HG02763 (cell line): Measurements from ENCODE around the gene COPZ2.
"Not testable (repeated sequence)": the region's sequence is repeated elsewhere in the genome, so short reads cannot be mapped to it uniquely, and the experiment has no call there.

Experiments used
- ATAC-seq: cut with Tn5 transposase; IDR thresholded peaks from one replicate; pipeline ENCODE4 v1.9.1; 2021; ENCODE audit warnings: mild to moderate bottlenecking, moderate library complexity; ENCODE audit not compliant: unreplicated experiment

The COPZ2 gene, protein sequence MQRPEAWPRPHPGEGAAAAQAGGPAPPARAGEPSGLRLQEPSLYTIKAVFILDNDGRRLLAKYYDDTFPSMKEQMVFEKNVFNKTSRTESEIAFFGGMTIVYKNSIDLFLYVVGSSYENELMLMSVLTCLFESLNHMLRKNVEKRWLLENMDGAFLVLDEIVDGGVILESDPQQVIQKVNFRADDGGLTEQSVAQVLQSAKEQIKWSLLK

DNA sequence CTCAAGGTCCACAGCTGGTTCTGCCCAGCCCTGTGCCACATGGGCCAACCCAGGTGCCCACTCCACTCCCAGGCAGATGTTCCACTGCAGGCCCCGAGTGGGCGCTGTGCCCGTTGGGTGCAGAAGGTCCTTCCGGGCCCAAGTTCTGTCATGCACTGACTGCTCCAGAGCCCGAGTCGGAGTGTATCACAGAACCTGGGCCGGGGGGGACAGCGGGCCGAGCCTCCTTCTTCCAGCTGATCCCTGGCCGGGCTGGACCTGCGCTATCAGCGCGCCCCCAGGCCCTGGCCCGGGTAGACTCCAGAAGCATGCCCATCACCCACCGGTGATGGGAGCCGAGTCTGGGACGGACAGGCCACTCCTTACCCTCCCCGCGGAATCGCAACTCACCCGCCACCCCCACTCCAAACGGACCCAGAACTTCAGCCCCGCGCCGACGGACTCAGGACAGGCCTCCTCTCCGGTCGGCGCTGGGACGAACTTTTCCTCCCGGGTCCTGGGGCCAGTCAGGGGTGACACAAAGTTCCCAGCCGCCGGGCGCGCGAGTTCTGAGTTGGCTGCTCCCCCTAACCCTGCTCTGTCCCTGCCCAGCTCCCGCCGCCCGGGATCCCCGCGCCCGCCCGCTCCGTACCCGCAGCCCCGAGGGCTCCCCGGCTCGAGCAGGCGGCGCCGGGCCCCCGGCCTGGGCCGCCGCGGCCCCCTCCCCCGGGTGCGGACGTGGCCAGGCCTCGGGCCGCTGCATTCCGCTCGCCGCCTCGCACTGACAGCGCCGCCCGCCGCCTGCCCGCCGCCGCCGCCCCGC lies at the start of gene COPZ2:
COPZ2 (minus strand) TSS at position 762 of the 802 bp plus-strand sequence; CDS start at position 742, 20 bp downstream.
- peak; percentile 54 for ATAC-seq

DNA sequence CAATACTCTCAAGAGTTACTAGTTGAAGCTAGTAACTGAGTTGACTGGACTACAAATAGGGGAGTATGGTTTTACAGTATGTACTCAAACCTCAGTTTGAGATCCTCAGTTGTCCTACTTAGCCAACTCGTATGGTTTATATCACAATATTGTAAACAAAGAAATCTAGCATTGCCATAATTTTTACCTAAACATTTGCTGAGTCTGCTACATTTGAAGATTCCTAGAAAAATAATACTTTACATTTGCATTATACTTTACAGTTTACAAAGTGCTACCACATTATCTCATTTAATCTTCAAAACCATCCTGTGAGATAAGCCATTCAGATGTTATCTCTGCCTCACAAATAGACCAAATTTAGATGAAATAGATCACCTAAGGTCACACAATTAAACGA lies 47.3 kb upstream of the COPZ2 start:
- ATAC-seq: no peak

DNA sequence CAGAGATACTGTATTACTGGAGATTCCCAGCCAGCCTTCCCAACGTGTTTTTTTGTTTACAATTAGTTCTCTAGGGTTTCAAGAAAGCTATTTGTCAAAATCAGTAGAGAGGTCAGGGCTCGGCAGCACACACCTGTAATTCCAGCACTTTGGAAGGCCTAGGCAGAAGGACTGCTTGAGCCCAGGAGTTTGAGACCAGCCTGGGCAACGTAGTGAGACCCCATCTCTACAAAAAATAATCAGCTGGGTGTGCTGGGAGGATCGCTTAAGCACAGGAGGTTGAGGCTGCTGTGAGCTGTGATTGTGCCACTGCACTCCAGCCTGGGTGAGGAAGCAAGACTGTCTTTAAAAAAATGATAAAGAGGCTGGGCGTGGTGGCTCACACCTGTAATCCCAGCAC lies 44.3 kb upstream of the COPZ2 start:
- ATAC-seq: no peak

DNA sequence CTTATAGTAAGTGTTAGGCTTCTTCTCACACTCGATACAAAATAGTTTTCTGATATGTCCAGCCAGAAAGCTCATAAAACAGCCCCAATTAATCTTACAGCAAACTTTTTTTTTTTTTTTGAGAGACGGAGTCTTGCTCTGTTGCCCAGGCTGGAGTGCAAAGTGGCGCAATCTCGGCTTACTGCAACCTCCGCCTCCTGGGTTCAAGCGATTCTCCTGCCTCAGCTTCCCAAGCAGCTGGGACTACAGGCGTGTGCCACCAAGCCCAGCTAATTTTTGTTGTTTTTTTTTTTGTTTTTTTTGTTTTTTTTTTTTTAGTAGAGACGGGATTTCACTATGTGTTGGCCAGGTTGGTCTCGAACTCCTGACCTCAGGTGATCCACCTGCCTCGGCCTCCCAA lies 39.6 kb upstream of the COPZ2 start:
- ATAC-seq: not testable (repeated sequence)

DNA sequence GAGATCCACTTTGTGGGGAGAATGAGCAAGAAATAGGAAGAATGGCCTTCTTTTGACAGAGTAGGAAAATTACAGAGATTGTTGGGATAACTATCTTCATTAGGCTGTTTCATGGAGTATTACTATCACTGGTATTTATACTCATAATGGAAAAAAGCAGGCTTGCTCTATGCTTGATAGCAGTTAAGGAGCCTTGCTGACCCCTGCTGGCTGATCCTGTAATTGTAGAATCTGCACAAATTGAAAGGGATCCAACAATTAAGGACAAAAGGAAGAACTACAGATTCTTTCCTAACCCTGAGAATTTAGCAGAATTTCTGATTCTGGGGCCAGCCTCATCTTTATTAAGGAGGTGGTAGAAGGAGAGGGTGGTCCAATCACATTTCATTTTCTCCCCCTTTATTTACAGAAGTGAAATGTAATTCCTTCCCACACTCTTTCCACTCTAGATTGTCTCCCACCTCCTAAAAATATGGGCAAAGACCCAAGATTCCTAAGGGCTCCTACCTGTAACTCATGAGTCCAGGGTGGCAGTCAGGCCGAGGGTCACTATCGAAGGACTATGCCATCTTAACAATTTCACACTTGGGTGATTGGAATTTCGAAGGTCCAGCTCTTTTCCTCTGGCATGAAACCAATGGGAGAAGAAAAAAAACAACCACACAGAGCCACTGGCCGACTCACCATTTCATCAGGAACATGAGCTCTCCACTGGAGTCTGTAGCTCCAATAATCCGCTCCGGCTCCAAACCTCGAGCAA lies 36.9 kb upstream of the COPZ2 start:
- no peak for ATAC-seq

DNA sequence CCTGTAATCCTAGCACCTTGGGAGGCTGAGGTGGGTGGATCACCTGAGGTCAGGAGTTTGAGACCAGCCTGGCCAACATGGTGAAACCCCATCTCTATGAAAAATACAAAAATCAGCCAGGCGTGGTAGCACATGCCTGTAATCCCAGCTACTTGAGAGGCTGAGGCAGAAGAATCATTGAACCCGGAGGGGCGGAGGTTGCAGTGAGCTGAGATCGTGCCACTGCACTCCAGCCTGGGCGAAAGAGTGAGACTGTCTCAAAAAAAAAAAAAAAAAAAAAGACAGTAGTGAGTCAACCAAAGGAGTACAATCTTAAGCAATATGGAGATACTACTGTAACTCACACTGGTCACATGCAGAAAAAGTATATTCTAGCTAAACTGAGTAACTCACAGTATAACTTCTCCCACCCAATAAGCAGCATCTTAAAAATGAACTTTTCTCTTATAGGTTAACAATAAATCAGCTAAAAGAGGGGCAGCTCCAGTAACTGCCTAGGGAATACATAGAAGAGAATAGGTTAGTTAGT lies 36.0 kb upstream of the COPZ2 start:
- ATAC-seq: not testable (repeated sequence)

DNA sequence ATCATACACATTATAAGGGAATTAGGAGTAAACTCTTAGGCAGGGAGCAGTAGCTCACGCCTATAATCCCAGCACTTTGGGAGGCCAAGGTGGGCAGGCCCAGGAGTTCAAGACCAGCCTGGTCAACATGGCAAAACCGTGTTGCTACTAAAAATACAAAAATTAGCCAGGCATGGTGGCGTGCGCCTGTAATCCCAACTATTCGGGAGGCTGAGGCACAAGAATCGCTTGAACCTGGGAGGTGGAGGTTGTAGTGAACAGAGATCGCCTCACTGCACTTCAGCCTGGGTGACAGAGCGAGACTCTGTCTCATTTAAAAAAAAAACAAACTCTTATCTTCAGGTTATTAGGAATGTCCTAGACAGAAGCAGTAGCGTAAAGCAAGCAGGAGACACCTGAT lies 35.2 kb upstream of the COPZ2 start:
- ATAC-seq: not testable (repeated sequence)

DNA sequence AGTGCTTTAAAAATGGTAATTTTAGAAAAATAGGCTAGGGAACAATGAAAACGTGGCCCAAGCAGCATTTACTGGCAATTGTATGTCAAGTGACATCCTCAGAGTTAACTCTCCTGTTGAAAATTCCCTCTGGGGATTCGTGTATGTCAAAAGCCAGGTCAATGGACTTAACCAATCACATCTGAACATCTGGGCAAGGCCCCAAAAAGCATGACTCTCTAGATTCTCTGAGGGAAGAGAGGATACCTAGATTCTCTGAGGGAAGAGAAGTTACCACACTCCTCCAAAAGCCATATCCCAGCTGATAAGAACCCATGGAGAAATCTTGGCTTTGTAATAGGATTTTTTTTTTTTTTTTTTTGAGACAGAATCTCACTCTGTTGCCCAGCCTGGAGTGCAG lies 34.1 kb upstream of the COPZ2 start:
- ATAC-seq: no peak

DNA sequence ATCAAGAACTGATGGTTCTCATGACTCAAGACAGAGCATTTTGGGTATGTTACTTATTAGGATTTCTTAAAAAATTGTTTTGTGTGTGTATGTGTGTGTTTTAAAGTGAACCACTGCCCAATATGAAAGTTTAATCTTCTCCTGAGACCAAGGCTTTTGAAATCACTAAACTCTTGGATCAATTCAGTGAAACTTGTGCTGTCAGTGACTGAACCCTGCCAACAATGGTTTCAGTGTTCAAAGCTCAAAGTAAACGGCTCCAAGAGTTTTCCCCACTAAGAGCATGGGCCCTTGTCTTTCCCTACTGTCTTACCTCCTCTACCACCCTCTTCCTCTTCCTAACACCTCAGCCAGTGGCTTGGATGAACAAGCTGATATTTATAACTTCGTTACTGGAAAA lies 32.6 kb upstream of the COPZ2 start:
- ATAC-seq: no peak

DNA sequence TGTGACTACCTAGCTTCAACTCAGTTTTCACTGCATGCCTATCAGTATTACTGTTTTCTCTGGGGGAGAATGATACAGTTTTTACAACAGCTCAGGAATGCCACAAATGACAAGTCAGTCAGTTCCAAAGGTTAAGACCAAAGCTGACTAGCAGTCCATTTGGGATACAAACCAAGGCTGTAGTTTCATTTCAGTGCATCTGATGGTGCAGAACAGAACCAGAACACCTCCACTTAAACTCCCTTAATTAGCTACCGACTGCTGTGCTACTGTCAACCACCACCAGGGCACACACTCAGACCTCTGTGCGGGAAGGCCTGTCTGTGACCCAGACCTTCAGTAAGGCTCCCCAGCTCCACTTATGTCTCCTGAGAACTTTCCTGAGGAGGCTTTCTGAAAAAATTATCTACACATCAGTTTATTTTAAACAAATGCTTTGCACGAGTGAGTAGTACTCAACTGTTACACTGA lies 30.9 kb upstream of the COPZ2 start:
- ATAC-seq: no peak

DNA sequence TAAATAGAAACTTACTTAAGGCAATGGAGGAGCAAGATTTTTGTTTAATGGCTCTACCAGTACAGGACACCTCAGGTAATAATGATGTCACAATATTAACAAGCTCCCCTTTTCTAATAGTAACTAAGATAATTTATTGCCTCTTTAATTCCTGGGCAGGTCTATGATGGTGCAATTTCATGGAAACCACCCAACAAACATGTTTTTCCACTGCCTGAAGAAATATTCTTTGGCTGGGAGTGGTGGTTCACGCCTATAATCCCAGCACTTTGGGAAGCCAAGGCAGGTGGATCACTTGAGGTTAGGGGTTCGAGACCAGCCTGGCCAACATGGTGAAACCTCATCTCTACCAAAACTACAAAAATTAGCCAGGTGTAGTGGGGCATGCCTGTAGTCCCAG lies 30.2 kb upstream of the COPZ2 start:
- not testable (repeated sequence) for ATAC-seq

DNA sequence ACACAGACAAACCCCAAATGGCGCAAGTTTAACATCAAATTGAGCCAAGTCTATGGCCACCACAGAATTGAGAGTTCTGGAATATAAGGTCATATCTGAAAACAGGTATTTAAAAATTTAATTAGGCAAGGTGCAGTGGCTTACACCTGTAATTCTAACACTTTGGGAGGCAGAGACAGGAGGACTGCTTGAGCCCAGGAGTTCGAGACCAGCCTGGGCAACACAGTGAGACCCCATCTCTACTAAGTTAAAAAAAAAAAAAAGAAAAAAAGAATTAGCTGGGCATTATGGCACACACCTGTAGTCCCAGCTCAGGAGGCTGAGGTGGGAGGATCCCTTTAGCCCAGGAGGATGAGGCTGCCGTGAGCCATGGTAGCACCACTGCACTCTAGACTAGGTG lies 29.6 kb upstream of the COPZ2 start:
- no peak for ATAC-seq

DNA sequence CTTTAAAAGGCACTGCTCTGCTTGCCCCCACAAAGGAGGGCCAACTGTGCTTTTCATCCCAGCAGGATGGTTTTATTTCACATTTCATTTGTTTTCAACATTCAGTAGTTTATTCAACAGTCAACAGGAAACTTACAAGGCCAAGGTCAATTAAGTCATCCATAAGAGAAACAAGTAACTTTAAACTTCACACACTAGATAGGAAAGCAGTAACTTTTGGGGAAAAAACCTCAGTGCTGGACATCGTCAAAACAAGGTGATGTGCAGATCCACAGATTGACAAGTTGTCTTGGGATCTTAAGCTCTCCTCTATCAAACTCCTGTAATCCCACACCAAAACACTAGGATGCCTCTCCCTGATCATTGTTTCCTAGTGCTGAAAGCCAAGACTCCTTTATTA lies 29.1 kb upstream of the COPZ2 start:
- no peak for ATAC-seq

DNA sequence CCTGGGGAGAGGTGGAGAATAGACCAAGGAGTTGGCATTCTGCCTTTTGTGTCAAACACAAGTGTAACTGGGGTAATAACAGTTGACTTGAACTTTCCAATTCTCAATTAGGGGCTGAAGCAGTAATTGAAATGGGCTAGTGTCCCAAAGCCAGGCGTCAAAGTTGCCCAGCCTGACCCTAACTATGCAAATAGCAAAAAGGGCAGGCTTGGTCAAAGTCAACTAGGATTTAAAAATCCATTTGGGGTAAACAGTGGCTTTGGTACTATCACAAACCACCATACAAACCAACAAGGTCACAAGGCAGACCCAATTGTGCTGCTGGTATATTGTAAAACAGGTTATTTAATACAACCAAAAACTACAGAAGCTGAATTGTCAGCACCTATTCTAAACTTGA lies 28.6 kb upstream of the COPZ2 start:
- ATAC-seq: no peak

DNA sequence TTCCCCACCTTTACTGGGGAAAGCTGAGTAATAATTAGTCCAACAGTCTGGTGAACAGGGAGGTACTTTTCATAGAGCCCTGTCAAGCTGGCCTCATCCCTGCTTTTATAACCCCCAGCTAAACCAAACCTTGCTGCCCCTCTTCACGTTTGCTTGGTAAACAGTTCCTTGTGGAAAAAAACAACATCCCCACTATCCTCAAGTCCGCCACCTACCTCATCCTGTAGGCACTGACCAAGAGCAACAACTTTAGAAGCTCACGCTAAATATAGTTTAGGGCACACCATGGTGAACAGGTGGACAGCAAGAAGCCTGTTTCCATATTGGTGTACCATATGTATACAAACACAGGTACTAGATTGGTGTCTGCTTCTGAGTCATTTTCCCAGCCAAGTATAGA lies 27.0 kb upstream of the COPZ2 start:
- ATAC-seq: no peak

DNA sequence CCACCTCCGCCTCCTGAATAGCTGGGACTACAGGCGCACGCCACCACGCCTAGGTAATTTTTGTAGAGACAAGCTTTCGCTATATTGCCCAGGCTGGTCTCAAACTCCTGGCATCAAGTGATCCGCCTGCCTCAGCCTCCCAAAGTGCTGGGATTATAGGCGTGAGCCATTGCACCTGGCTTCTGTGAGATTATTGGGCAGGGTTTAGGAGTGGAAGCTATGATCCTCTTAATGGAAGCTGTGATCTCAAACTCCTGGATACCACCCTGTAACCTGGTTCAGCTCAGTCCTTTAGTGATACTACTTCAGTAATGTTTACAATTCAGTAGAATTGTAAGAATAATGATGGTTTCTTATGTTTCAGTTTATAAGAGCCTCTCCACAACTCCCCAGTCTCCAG lies 24.7 kb upstream of the COPZ2 start:
- ATAC-seq: no peak

DNA sequence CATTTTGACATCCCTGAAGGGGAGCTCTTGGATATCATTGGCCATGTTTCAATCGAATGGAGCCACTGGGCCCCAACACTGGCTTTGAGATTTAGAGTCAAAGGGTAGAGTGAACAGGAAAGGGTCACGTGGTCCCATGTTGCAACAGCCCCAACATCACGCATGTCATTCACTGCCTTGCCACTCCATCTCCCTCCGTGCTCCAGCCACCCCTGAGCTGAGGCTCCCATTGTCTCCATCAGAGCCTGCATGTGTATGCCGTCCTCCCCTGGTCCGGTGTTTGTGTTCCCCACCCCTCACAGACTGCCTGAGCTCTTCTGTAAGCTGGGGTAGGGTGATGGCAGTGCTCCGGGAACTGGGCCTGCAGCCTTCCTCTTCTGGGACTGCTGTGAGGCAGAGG lies 22.7 kb upstream of the COPZ2 start:
- ATAC-seq: no peak

DNA sequence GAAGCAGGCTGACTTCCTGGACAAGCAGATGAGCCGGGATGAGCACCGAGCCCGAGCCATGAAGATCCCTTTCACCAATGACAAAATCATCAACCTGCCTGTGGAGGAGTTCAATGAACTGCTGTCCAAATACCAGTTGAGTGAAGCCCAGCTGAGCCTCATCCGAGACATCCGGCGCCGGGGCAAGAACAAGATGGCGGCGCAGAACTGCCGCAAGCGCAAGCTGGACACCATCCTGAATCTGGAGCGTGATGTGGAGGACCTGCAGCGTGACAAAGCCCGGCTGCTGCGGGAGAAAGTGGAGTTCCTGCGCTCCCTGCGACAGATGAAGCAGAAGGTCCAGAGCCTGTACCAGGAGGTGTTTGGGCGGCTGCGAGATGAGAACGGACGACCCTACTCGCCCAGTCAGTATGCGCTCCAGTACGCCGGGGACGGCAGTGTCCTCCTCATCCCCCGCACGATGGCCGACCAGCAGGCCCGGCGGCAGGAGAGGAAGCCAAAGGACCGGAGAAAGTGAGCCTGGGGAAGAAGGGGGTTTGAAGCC lies 21.6 kb upstream of the COPZ2 start:
- ATAC-seq: no peak

DNA sequence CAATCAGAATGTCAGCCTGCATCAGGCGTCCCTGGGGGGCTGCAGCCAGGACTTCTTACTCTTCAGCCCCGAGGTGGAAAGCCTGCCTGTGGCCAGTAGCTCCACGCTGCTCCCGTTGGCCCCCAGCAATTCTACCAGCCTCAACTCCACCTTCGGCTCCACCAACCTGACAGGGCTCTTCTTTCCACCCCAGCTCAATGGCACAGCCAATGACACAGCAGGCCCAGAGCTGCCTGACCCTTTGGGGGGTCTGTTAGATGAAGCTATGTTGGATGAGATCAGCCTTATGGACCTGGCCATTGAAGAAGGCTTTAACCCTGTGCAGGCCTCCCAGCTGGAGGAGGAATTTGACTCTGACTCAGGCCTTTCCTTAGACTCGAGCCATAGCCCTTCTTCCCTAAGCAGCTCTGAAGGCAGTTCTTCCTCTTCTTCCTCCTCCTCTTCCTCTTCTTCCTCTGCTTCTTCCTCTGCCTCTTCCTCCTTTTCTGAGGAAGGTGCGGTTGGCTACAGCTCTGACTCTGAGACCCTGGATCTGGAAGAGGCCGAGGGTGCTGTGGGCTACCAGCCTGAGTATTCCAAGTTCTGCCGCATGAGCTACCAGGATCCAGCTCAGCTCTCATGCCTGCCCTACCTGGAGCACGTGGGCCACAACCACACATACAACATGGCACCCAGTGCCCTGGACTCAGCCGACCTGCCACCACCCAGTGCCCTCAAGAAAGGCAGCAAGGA lies 21.0 kb upstream of the COPZ2 start:
- ATAC-seq: no peak

DNA sequence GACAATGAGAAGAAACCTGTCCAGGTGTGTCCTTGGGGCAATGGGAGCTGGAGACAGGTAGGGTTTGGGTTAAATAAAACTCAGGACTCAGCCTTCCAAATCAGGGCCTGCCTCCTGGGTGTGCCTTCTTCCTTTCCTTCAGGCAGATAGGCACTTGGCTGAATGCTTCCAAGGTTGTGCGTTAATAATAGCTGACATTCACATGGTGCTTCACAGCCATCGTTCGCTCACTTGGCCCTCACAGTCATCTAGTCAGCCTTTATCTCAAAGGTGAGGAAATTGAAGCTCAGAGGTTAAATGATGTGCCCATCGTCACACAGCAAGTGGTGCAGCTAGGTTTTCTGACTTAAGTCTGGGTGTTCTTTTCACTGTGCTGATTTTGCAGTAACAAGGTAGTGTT lies 20.0 kb upstream of the COPZ2 start:
- no peak for ATAC-seq

DNA sequence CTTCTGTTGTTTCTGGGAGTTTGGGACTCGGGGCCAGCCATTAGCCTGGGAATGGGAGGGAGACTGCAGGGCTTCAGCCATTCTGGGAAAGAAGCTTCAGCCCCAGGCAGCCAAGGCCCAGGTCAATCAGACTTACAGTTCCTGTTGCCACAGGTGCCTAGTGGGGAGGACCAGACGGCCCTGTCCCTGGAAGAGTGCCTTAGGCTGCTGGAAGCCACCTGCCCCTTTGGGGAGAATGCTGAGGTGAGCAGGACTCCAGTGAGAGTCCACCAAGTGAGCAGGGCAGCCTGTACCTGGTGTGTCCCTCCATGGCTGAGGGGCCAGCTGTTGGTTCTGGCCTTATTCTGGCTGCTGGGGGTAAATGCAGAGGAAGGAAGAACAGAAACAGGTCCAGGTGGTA lies 19.3 kb upstream of the COPZ2 start:
- no peak for ATAC-seq
